LNCAP (cell line): ENCODE data around the gene KITLG.

Source experiments
- CTCF ChIP-seq: fragments of 450-650 bp; IDR thresholded peaks from 2 replicates; pipeline ENCODE4 v1.5.1; 2017; ENCODE audit warnings: mild to moderate bottlenecking

Gene KITLG

DNA sequence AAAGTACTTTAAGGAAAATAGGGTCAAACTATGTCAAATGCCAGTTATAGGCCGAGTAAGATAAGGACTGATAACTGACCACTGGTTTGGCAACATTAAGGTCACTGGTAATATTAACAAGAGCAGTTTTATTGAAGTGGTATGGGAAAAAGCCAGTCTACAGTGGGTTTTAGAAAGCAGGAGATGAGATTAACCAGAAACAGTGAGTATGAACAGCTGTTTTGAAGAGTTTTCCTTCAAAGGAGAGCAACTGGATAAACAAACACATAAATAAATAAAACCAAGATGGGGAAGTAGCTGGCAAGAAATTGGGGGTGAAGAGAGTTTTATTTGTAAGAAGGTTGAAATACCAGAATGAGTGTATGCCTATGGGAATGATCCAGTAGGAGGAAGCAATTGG lies 30.3 kb downstream of the KITLG start:
- TF ChIP-seq CTCF = no peak

DNA sequence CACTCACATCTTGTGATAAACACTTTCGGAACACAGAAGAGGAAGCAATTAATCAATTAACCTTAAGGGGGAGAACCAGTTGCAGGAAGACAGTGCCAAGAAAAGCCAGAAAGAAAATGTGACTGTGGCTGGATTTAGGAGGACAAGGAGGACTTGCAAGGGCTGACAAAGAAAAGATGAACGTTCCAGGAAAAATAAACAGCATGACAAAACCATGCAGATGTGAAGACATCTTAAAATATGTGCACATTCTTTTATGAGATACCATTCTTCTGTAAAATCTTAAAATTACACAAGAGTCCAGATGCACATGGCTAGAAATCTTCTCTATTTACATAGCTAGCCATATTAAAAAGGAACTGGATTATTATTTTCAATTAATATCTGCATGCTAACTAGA lies 33.4 kb downstream of the KITLG start:
- no peak for TF ChIP-seq CTCF

- no peak for TF ChIP-seq CTCF
Observed at GRCh38 chr12:88546226-88546625, 34.0 kb downstream of the KITLG start.

DNA sequence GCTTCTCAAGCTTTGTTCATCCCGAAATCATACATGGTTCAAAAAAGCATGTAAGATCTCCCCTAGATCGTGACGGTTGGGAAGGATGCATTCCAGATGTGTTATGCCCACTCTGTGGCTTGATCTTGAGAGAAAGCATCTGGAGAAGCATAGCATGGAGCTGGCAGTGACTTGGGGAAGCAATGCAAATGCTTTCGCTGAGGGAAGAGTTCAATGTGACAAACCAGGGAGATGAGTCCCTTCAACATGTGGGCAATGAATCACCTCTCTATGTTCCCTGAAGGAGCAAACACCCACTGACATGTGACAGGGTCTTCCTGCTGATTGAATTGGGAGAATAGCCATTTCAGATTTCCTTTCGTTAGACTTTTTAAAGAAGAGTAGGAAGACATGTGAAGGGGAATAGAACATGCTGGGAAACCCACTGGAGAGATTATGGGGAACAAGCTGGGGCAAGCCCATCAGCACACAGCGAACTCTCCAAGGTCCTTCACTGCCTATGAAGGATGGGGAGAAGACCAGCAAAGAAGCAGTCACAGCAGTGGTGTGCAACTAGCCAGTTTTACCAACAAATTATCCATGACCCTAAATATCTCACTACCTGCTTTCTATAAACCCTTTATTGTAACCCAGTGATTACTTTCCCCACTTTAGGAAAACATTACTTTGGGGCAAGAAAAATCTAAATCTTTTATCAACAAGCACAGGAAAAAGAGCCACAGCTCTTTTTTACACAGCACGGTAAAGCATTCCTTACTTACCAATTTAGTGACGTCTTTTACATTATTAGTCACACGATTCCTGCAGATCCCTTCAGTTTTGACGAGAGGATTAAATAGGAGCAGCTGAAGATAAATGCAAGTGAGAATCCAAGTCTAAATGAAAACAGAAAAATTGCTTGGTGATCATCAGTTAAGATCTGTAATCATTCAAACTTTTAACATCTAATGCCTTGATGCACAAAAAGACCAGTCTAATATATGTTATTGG lies 35.0 kb downstream of the KITLG start:
- no peak for TF ChIP-seq CTCF

DNA sequence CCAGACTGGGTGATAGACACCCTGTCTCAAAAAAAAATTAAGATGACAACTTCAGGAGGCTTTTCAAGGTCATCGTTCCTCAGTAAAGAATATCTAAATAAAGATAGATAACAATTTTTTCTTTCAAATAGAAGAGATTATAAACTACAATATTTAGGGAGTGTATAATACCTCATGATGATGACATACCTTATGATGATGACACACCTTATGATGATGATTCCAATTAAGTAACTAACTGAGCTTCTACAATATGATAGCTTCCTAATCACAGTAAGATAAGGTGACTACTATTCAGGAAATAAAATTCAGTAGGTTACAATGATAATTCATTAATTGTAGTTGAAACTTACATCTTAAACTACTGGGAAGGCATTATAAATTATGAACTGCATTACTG lies 40.4 kb downstream of the KITLG start:
- TF ChIP-seq CTCF = no peak

DNA sequence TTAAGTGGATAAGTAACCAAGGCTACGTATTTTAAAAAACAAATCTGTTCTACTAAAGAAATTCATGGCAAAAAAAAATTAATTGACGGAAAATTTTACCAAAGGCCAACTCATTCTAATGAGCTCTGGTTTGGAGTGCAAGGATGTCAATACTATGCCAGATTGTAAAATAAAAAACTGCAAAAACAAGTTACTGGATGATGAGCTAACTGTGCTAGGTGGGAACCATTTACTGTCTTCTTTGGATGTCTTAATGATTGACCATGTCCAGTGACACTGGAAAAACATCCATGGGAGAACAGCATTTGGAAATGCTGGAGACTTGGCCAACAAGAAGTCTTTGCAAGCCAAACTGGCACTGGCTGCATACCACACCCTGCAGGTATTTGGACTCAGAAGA lies 41.6 kb downstream of the KITLG start:
- TF ChIP-seq CTCF = no peak

DNA sequence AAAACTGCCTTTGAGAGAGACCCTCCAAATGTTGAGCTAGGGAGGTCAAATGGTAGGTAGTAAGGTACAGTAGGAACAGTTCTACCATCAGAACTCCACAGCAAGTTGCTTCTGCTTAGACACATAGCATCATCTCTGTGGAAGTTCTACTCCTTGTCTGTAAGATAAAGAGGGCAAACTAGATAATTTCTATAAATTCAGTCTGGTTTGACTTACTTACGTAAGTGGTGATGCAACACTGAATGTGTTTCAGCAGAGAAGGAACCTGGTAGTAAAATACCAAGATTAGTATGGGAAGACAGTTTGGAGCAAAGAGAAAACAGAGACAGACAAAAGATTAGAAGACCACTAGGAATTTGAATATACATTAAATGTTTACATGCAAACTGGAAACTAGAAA lies 42.0 kb downstream of the KITLG start:
- no peak for TF ChIP-seq CTCF
